Muscle of arm (tissue), 12 donors: ENCODE measurements around the gene DTNA. TPM values are rescaled to one million over a fixed set of nuclear protein-coding genes. Genes with fewer than 3 reads are reported as not detected.

Experiments
- DNase-seq: peaks from one replicate; pipeline ENCODE4 v3.0.0-alpha.2; 2013
- polyA plus RNA-seq, 12 donors: library from polyadenylated mRNA; unstranded; fragments of 120-200 nt; gene quantifications; one replicate each; pipeline ENCODE4 v1.2.1, GENCODE V29; 2013; ENCODE audit not compliant: insufficient read length in 12 of 12

The DTNA gene
- polyA plus RNA-seq, 12 donors, result 28.2 to 129 (median 105) TPM; not detected in 1

DNA sequence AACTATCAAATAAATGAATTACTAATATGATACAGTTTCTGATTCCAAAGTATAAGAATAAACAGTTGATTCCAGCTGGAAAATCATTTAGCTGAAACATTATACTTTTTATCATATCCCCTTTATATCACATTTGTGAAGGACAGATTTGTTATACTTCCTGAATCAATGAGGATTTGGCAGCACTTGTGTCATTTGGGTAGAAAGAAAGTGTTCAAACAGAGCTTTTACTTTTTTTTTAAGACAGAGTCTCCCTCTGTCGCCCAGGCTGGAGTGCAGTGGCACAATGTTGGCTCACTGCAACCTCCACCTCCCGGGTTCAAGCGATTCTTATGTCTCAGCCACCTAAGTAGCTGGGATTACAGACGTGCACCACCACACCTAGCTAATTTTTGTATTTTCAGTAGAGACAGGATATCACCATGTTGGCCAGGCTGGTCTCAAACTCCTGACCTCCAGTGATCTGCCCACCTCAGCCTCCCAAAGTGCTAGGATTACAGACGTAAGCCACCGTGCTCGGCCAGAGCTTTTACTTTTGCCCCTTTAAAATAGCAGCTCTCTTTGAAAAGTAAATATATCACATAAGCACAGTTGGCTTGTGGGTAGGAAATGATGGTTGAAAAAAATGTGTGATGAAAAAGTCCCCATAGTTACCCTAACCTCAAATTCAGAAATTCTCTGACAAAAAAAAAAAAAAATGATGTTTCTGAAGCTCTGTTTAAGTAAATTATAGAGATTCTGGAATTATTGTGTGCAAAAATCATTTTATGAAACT, 95.2 kb downstream of the DTNA start:
- DNase-seq, result no peak

DNA sequence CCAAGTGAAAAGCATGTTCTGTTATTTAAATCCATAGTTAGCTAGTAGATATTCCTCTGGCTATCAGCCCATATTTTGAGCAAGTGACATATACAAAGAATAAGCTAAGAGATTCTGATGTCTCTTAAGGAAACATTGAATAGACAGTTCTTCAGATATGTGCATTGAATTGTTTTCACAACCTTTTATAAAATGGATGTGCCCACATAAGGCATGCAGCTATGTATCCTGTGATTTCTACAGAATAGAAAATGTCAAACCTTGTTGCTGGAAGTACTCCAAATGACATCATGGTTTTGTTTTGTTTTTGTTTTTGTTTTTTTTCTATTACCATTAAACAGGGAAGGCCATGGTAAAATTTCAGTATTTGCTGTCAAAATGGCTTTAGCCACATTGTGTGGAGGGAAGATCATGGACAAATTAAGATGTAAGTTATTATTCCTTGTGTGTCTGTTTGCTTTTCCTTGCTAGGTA, 95.8 kb downstream of the DTNA start:
- no peak for DNase-seq

DNA sequence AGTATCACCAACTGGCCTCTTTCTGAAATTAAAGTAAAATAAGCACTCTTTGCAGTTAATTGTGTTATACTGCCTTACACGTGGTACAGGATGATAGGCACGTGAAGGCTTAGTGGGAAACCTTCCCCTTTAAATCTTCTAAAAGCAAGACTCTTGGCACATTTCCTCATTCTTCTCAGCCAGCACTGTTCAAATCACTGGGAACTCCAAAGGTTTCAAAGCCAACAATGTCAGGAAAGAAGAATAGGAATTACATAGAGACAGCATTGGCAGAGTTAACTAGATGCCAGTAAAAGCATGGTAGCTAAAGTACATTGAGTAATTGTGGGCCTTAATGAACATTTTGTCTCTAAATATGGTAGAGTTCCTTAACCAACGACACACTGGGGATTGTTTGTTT, 96.4 kb downstream of the DTNA start:
- DNase-seq, result no peak

DNA sequence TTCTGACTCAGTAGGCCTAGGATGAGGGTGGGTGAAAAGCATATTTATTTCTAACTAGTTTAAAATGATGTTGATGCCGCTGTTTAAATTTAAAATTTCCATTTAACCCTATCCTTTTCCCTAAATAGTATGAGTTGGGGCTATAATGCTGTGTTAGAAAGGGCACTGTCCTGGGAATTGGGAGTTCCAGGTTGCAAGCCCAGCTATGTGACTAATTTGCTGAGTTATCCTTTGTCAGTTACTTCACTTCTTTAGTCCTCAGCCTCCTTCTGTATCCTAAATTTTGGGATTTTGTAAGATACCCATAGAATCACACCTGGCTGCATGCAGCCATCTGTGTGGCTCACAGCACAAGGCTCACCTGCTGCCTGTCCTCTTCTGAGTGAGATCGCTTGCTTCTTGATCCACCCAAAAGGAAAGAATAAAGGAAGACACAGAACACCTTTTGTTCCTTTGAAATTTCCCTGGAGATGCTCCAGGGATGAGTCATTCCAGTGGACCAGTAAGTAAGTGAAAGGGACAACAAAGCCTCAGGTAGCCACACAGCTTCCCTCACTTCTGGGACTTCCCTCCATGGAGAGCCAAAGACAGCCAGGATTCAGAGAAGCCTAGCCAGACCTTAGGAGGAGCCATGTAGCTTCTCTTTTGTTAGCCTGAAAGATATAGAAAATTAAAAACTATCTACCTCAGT, 97.2 kb downstream of the DTNA start:
- no peak for DNase-seq

DNA sequence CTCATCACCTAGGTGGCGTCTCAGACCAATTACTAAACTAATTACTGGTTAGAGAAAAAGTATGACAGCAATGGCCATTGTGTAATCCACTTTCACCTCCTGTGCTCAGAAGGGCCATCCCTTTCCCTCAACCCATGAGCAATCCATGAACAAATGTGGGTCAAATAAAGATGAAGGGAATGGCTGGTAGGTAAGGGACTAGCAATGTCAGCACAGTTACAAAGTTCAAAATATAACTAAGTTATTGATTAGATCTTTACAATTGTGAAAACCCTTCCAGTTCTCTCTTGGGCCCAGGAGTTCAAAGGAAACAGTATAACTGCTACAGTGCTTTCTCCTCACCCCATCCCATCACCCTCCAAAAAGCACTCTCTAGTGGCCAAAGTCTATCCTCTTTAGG, 98.3 kb downstream of the DTNA start:
- DNase-seq, result no peak

DNA sequence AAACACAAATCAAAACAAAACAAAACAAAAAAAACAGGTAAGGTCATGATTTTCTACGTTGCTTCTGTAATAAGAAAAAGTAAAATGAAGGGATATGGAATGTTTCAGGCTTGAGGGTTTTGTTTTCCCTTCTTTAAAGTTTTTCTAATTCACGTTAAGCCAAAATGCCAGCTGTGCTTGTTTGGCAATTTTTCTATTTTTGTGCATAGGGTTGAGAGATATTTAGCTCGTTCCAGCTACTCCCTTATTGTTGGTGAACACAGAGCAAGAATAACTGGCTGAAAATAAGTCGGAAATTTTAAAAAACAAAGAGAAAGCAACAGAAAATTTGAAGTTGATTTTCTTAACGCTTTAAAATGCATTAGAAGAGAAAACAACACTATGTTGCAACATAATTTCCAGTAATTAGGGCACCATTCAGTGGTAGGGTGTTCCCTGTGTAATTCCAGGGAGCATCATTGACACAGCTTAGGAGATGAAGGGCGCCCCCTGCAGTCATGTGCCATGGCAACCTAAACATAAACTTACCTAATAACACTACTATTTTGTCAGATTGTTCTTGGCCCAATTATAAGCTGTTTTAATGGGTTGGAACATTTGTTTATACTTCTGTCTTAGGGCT, 99.5 kb downstream of the DTNA start:
- DNase-seq, result no peak

DNA sequence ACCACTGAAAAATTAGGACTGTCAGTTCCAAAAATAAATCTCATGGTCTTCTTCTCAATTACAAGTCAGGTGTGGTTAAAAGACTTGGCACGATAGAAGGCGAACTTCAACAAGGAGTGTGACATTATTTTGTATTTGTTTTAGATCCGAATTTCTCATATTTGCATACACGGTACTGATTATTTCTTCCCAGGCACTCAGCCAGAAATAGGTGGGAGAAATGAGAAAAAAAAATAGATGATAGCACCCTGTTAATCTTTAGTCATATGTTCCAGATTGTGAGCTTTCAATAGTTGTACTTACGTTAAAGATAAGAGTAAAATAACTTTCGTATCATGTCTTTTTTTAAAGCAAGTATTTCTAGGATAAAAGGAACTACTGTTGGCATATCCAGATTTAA, 106.1 kb downstream of the DTNA start:
- no peak for DNase-seq

DNA sequence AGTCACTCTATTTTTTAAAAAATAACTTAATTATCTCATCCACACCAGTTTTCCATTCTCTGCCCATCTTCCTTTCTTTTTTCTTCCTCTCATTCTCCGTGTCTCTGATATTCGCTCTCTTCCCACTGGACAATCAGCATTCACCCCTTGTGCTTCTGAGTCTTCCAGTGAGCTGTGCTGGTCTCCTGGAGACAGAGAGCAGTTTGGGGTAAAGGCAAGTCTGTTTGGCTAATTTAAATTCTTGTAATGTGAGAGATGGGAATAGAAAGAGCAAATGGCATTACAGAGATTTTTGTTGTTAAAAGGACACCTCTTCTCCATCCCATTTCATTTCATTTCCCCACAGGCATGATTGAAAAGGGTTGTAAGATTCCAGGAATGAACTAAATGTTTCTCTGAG, 107.5 kb downstream of the DTNA start:
- no peak for DNase-seq

DNA sequence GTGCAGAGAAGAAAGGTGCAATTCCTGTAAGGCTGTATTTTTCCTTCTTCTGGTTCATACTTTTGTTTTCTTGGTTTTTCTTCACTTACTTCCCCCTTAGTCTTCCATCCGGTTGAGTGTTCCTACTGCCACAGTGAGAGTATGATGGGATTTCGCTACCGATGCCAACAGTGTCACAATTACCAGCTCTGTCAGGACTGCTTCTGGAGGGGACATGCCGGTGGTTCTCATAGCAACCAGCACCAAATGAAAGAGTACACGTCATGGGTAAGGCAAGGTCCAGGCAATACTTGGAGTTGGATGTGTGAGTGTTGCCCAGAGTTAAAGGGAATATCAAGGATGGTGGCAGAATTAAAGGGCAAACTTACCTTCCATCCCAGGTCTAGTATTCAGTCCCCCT, 108.0 kb downstream of the DTNA start:
- no peak for DNase-seq

DNA sequence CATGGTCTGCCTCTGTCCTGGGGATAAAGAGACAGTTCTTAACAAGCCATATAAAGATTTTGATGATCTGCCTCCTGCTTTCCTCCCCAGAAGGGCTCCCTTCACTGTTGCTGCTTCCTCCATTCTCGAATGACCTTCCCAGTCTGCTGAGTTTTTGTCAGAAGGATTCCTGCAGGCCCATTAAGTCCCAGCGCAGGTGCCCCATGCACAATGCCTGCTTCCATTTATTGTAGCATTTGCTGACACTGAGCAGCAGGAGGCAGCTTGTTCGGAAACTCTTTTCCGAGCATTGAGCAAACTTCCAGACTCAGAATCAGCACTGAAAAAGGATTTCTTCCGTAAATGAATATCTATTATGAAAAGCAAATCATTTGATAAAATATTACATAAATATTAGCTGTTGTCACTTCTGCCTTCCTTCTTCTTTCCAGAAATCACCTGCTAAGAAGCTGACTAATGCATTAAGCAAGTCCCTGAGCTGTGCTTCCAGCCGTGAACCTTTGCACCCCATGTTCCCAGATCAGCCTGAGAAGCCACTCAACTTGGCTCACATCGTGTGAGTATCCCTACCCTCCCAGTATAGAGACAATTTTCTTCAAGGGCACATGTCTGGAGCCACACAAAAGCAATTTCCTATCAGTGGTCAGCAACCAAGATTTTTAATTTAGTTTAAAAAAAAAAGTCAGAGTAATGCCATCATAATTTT, 110.4 kb downstream of the DTNA start:
- DNase-seq, result no peak

DNA sequence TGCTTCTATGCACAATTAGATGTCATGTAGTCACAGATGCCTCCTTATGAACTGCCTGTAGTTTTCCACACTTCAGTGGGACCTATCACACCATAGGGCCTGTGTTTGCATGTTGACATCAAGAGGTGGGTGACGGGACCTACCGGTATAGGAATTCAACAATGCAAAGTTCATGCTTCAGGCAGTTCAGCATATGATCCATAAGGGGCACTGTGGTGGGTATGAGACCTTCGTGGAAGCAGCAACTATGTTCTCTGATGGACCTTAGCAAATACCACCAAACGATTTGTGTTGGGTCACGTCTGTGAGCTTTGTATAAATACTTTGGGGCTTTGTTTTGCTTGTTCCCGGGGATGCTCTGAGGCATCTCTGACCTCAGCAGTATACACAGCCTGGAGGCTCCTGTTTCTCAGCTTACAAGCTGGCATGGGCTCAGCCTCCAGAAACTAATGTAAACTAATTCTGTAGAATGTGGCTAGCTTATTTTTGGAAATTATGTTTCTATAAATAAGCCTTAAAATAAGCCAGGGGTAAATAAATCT, 111.6 kb downstream of the DTNA start:
- no peak for DNase-seq

DNA sequence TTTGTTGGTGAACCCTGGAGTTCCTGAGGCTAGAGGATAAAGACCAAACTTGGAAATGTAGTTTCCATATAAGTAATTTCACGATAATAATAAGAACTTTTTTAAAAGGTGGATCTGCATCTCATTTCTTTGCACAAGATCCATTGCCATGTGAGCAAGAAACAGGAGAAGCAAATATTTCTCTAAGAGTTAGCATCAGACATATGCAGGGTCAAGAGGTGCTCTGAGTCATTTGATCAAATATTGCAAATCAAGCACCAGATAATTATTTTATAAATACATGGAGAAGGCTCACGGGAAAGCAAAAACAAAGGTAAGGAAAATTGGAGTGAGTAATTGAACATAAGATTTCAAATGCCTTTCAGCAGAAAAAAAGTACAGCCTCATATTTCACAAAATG, 118.0 kb downstream of the DTNA start:
- DNase-seq, result no peak

DNA sequence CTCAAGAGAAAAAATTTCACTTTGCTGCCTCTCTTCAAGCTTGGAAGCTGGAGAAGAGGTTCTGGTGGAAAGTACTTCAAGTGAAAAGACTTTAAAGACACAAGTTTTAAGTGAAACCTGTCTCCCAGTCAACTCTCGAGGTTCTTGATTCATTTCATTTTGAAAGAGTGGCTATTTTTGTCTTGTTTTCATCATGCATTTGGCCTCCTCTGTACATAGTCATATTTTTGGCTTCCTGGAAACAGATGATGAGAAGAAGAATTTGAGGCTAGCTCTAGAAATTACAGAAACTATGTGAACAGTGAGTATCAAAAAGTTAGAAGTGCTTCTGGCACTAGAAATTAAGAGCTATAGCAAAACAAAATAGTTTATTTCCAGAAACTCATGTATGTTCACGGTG, 124.8 kb downstream of the DTNA start:
- DNase-seq, result peak; percentile 38

DNA sequence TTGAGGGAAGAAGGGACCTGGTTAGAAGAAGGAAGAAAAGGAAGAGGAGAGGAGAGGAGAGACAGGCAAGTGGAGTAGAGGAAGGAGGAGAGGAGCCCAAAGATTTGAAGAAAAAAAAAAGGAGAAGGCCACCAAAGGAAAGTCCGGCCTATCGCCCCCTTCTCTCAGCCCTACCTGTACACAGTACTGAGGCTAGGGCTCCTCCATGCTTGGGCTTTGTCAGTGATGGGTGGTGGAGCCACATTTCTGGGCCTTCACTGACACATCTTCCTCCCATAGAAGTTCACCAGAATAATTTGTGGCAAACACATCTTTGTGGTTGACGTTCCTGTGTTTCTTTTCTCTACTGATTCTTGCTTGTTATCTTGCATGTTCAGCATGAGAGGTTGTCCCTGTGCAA, 125.4 kb downstream of the DTNA start:
- no peak for DNase-seq

DNA sequence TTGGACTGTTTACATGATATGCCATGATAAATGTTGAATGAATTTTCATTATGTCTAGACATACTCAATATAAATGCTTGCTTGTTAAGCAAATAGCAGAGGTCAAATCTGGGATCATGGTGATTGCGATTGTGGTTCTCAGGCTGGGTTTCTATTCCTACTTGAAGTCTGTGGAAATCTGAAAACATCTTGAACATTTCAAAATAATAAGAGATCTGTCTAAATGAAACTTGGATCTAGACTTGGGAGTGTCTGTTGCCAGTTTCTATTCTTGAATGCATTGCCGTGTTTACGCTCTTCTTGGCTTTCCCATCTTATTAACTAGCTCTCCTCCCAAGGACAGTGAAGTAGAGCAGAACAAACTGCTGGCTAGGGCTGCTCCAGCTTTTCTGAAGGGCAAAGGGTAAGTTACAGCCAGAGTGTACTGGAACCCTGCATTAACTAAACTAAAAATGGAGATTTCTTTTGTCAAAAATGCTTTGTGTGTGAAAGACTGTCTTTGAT, 127.7 kb downstream of the DTNA start:
- peak; percentile 71 for DNase-seq

DNA sequence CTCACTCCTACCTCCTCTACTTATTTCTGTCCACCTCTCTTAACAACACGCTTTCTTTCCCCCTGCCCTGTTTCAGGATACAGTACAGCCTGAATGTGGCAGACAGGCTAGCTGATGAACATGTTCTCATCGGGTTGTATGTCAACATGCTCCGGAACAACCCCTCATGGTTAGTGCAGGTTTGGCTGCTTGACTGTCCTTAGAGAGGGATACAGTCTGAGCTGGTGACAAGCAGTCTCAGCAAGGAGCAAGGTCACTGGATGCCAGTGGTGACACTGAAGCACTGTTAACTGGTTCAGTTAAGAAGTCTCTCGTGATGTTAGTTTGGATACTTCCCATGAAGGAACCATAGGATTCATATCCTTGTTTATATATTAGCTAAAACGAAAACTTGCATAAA, 128.6 kb downstream of the DTNA start:
- DNase-seq, result no peak

DNA sequence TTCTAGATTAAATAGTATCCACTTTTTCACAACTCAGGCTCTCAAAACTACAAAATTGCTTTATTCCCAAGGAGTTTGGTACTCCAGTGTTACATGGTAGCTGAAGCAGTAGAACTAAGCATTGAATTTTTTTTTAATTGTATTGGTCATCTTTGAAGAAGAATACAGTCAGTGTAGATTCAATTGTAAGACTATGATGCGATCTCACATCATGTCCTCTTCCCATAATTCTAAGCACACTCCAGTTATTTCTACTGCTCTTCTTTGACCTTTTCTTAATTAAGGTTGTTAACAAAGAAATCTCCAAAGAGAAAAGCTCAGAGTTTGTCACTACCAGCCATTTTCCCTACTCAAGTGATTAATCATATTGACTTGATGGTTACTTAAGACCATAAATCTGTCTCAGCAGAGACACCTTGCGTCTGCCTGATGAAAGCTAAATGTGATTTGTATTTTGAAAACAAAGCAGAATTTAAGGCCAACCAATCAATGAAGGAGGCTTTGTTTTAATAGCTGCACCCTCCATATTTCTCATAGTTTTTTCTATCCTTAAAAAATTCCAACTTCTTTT, 130.2 kb downstream of the DTNA start:
- no peak for DNase-seq

DNA sequence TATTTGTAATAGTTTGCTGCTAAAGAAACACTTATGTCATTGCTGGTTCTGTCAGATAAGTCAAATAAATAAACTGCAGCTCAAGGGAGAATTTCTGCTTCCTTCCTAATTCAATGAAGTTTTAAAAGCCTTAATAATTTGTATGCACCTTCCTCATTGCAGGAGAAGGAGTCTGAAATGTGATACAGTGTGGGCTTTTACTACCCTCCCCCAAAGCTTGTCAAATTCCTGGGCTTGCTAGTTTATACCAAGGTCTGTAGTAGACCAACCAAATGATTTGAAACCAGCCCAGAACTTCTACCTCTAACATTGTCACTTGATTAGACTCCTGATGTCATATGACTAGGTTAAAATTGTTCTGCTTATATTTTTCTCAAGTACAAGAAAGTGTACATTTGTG, 131.8 kb downstream of the DTNA start:
- no peak for DNase-seq

DNA sequence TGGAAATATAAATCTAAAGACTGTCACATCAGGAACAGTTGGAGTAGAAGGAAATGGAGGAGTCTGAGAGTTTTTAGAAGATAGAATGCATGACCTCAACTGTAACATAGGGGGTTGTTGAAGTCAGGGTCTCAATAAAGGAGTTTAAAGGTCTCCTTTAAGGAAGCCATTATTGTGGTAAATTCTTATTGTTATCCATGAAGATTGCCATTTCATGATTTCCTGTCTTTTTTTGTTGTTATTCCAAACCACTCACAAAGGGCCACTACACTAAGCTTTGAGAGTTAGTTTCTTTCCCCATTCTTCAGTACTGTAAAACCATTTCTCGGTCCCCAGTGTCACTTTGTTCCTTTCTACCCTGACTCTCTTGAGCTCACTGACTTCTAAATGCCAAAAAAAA, 134.0 kb downstream of the DTNA start:
- no peak for DNase-seq

DNA sequence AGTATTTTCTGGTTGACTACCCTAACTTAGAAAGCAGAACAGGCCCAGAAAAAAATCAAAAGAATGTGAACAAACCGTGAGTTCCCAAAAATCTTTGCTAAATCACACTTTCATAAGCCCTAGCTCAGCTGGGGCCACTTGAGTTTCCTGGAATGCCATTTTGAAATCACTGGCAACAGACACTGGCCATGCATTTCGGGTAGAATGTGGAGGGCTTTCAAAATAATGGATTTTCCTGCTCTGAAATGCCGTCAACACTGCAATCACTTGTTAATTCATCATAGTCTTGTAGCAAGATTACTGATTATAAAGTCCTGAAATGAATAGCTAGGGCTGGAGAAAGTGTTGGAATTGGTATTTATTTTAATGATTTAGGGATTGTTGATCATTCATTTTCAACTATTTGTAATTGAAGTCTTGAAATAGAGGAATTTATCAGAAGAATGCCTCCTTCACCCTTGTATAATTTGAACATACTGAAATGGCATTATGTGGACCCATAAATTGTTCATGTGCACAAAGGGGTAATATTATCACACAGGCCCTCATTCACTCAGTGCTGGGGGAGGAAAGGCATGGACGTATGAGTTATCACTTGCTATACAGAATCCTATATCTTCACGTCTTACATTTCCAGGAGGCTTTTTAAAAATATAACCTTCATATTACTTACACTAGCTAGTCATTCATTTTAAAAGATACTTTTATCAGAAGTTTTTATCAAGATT, 134.8 kb downstream of the DTNA start:
- no peak for DNase-seq

DNA sequence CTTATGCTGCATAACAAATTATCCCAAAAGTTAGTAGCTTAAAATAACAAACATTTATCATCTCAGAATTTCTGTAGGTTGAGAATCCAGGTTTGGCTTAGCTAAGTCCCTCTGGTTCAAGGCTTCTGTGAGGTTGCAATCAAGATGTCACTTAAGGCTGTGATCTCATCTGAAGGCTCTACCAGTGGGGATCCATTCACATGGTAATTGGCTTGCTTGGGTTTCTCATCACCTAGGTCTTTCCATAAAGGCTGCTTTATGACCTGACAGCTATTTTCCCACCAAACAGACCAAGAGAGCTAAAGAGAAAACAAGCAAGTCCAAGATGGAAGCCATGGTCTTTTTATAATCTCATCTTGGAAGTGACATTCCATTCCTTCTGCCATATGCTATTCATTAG, 137.3 kb downstream of the DTNA start:
- DNase-seq, result no peak
